Endothelial cell (in vitro differentiated cells): ENCODE data around the gene AP2S1. TPM values are rescaled to one million over a fixed set of nuclear protein-coding genes. Genes with fewer than 3 reads are reported as not detected.

Experiments used
- DNase-seq: peaks from one replicate; pipeline ENCODE4 v3.0.0; 2021; ENCODE audit warnings: low spot score
- H3K27ac Mint-ChIP-seq: one replicate; pipeline ENCODE4 v1.8.0; 2021; ENCODE audit warnings: mixed read lengths, inconsistent platforms; ENCODE audit not compliant: unreplicated experiment
- H3K27me3 Mint-ChIP-seq: one replicate; pipeline ENCODE4 v1.8.0; 2021; ENCODE audit warnings: mild to moderate bottlenecking, moderate library complexity, mixed read lengths, inconsistent platforms; ENCODE audit not compliant: unreplicated experiment
- H3K36me3 Mint-ChIP-seq: one replicate; pipeline ENCODE4 v1.8.0; 2021; ENCODE audit warnings: mild to moderate bottlenecking, low read depth, mixed read lengths, inconsistent platforms; ENCODE audit not compliant: unreplicated experiment
- H3K4me1 Mint-ChIP-seq: one replicate; pipeline ENCODE4 v1.8.0; 2021; ENCODE audit warnings: mild to moderate bottlenecking, mixed read lengths, inconsistent platforms; ENCODE audit not compliant: unreplicated experiment
- H3K4me3 Mint-ChIP-seq: one replicate; pipeline ENCODE4 v1.8.0; 2021; ENCODE audit warnings: mild to moderate bottlenecking, mixed read lengths, inconsistent platforms; ENCODE audit not compliant: unreplicated experiment
- H3K9me3 Mint-ChIP-seq: one replicate; pipeline ENCODE4 v1.8.0; 2021; ENCODE audit warnings: mixed read lengths, inconsistent platforms; ENCODE audit not compliant: unreplicated experiment
- CTCF ChIP-seq: fragments of 200-600 bp; sonication (generic); IDR thresholded peaks from one replicate; pipeline ENCODE4 v1.5.0; 2021; ENCODE audit warnings: antibody characterized with exemption; ENCODE audit not compliant: unreplicated experiment
- total RNA-seq: library from RNA; stranded (reverse); fragmentation: NEBNext Ultra II Directional; extraction: Animal tissue kit (Norgen Biotek cat#: 25700); gene quantifications from one replicate; pipeline ENCODE4 v1.2.1, GENCODE V29; 2021; ENCODE audit not compliant: unreplicated experiment

AP2S1 gene
- total RNA-seq, 1 donor from 2014 or later, result 381 TPM

GRCh38 chr19:46834984-46835383 lies 15.7 kb downstream of the AP2S1 start:
- no peak for TF ChIP-seq CTCF
- Mint-ChIP-seq H3K27me3 (peaks cover 6% of the 10 kb centered on the region), H3K27ac (no peak overlapping the region), H3K9me3 (no peaks in the 10 kb centered on the region), H3K4me1 (no peaks in the 10 kb centered on the region), H3K36me3 (peaks cover 8% of the 10 kb centered on the region), H3K4me3 (no peak overlapping the region)
- DNase-seq, result no peak

- H3K27me3 Mint-ChIP-seq, result peaks cover 7% of the 10 kb centered on the region
- H3K27ac Mint-ChIP-seq, result no peak overlapping the region
- no peak overlapping the region for H3K4me3 Mint-ChIP-seq
- no peak for TF ChIP-seq CTCF
- H3K9me3 Mint-ChIP-seq, result no peaks in the 10 kb centered on the region
- peaks cover 8% of the 10 kb centered on the region for H3K36me3 Mint-ChIP-seq
- DNase-seq, result no peak
- H3K4me1 Mint-ChIP-seq, result no peaks in the 10 kb centered on the region
These were observed 16.5 kb downstream of the AP2S1 start for GRCh38 chr19:46834121-46834520.

- Mint-ChIP-seq H3K36me3 (peaks cover 3% of the 10 kb centered on the region), H3K27me3 (peaks cover 8% of the 10 kb centered on the region), H3K27ac (no peak overlapping the region), H3K9me3 (no peaks in the 10 kb centered on the region), H3K4me3 (no peak overlapping the region), H3K4me1 (no peaks in the 10 kb centered on the region)
- DNase-seq, result no peak
- TF ChIP-seq CTCF, result no peak
These were observed 19.8 kb downstream of the AP2S1 start for GRCh38 chr19:46830864-46831263.

GRCh38 chr19:46828484-46828883 lies 22.2 kb downstream of the AP2S1 start:
- Mint-ChIP-seq H3K9me3 (no peaks in the 10 kb centered on the region), H3K27ac (no peak overlapping the region), H3K4me1 (no peaks in the 10 kb centered on the region), H3K27me3 (peaks cover 5% of the 10 kb centered on the region), H3K4me3 (no peak overlapping the region), H3K36me3 (no peaks in the 10 kb centered on the region)
- no peak for DNase-seq
- TF ChIP-seq CTCF, result no peak

- no peak for DNase-seq
- Mint-ChIP-seq H3K4me1 (no peaks in the 10 kb centered on the region), H3K4me3 (no peak overlapping the region), H3K9me3 (no peaks in the 10 kb centered on the region), H3K36me3 (no peaks in the 10 kb centered on the region), H3K27ac (no peak overlapping the region), H3K27me3 (peaks cover 4% of the 10 kb centered on the region)
- TF ChIP-seq CTCF, result no peak
These were observed 25.0 kb downstream of the AP2S1 start for GRCh38 chr19:46825731-46826055.
